Stimulated activated CD8-positive, alpha-beta memory T cell treated with anti-CD3 and anti-CD28 coated beads, Interleukin-12 subunit alpha, Interleukin-12 subunit beta, amount 100 ng/mL, for 24 hours (primary cell): Measurements from ENCODE around the gene AREL1.

Experiments used
- DNase-seq: peaks from one replicate; pipeline ENCODE4 v3.0.0-alpha.2; 2020; ENCODE audit errors: extremely low read depth

AREL1 gene

GRCh38 chr14:74612350-74613021 is 100.4 kb downstream of the AREL1 start:
- peak; percentile 61 for DNase-seq

- no peak for DNase-seq
Observed at GRCh38 chr14:74611650-74612349, 101.1 kb downstream of the AREL1 start, which contains the start of gene LTBP2. Gene LTBP2 (minus strand): TSS chr14:74612237. CDS start chr14:74611944, 293 bp downstream.
